Activated T-helper 1 cell treated with anti-CD3 and anti-CD28 coated beads, Interleukin-12 subunit alpha, Interleukin-12 subunit beta, Interleukin-2, Interleukin-4 antibody, amounts not matched to agents 30 ng/mL and 10 ng/mL and 1 ng/mL, durations not matched to agents 14 hours and 24 hours and 36 hours (primary cell): ENCODE results near the gene SLC8B1. TPM values are rescaled to one million over a fixed set of nuclear protein-coding genes. Genes with fewer than 3 reads are reported as not detected.

Source experiments
- DNase-seq: peaks from one replicate; pipeline ENCODE4 v3.0.0; 2021; ENCODE audit warnings: low spot score
- H3K27ac Mint-ChIP-seq: one replicate; pipeline ENCODE4 v1.8.0; 2021; ENCODE audit warnings: mild to moderate bottlenecking, mixed read lengths
- H3K27me3 Mint-ChIP-seq: one replicate; pipeline ENCODE4 v1.8.0; 2022; ENCODE audit warnings: mild to moderate bottlenecking, moderate library complexity, mixed read lengths; ENCODE audit not compliant: insufficient read depth
- H3K36me3 Mint-ChIP-seq: one replicate; pipeline ENCODE4 v1.8.0; 2021; ENCODE audit warnings: low read depth, mixed read lengths
- H3K4me1 Mint-ChIP-seq: one replicate; pipeline ENCODE4 v1.8.0; 2021; ENCODE audit warnings: low read depth, mixed read lengths
- H3K4me3 Mint-ChIP-seq: one replicate; pipeline ENCODE4 v1.8.0; 2021; ENCODE audit warnings: mild to moderate bottlenecking, moderate library complexity, mixed read lengths
- H3K9me3 Mint-ChIP-seq: one replicate; pipeline ENCODE4 v1.8.0; 2021; ENCODE audit warnings: mixed read lengths
- intact Hi-C: fragments of 100-400 bp; cut with micrococcal nuclease; formaldehyde crosslinking; loops from one replicate; pipeline ENCODE4 v1.15.1; 2024
- total RNA-seq: library from RNA; stranded (reverse); gene quantifications from 2 replicates; pipeline ENCODE4 v1.2.3, GENCODE V29; 2022

The SLC8B1 gene
- total RNA-seq, 1 donor from 2014 or later, result 21.2 TPM

GRCh38 chr12:113276946-113277500 lies 57.9 kb downstream of the SLC8B1 start:
- intact Hi-C loops, result no loop called here
- Mint-ChIP-seq H3K4me3 (no peak overlapping the region), H3K4me1 (peaks cover 8% of the 10 kb centered on the region), H3K9me3 (no peaks in the 10 kb centered on the region), H3K27ac (no peak overlapping the region), H3K36me3 (peaks cover 16% of the 10 kb centered on the region), H3K27me3 (no peaks in the 10 kb centered on the region)
- no peak for DNase-seq

DNA sequence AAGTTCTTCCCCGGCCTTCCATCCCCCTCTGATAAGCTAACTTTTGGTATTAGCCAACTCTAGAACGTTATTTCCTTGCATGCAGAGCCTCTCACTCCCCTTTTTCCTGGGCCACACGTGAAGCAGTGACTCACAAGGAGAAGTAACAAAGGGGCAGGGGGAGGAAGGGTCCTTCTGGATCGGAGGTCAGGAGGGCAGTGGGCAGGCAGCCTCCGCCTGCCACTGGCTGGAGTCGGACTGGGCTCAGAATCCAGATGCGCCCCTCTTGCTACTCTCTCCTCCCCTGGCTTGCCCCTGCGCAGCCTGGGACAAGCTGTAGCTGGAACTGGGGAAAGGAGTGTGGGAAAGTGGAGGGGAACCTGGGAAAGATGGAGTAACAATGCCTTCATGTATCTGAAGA lies 58.6 kb downstream of the SLC8B1 start:
- no peak for DNase-seq
- peaks cover 14% of the 10 kb centered on the region for H3K4me1 Mint-ChIP-seq
- no peak overlapping the region for H3K4me3 Mint-ChIP-seq
- H3K9me3 Mint-ChIP-seq, result no peaks in the 10 kb centered on the region
- no peak overlapping the region for H3K27ac Mint-ChIP-seq
- intact Hi-C loops, result no loop called here
- no peaks in the 10 kb centered on the region for H3K27me3 Mint-ChIP-seq
- peaks cover 20% of the 10 kb centered on the region for H3K36me3 Mint-ChIP-seq

- H3K27me3 Mint-ChIP-seq, result no peaks in the 10 kb centered on the region
- intact Hi-C loops, result no loop called here
Observed at GRCh38 chr12:113274848-113275247, 60.1 kb downstream of the SLC8B1 start.

GRCh38 chr12:113273053-113273725 lies 61.7 kb downstream of the SLC8B1 start:
- peaks cover 19% of the 10 kb centered on the region for H3K36me3 Mint-ChIP-seq
- no peak overlapping the region for H3K27ac Mint-ChIP-seq
- DNase-seq, result no peak
- no peak overlapping the region for H3K4me3 Mint-ChIP-seq
- no peaks in the 10 kb centered on the region for H3K27me3 Mint-ChIP-seq
- no peaks in the 10 kb centered on the region for H3K9me3 Mint-ChIP-seq
- peaks cover 15% of the 10 kb centered on the region for H3K4me1 Mint-ChIP-seq
- intact Hi-C loops, result no loop called here

More at GRCh38 chr12:113274848-113275247, 60.1 kb downstream of the SLC8B1 start:
- no peaks in the 10 kb centered on the region for H3K9me3 Mint-ChIP-seq
- H3K36me3 Mint-ChIP-seq, result peaks cover 23% of the 10 kb centered on the region
- no peak overlapping the region for H3K27ac Mint-ChIP-seq
- H3K4me3 Mint-ChIP-seq, result no peak overlapping the region
- H3K4me1 Mint-ChIP-seq, result peaks cover 15% of the 10 kb centered on the region
- DNase-seq, result no peak

DNA sequence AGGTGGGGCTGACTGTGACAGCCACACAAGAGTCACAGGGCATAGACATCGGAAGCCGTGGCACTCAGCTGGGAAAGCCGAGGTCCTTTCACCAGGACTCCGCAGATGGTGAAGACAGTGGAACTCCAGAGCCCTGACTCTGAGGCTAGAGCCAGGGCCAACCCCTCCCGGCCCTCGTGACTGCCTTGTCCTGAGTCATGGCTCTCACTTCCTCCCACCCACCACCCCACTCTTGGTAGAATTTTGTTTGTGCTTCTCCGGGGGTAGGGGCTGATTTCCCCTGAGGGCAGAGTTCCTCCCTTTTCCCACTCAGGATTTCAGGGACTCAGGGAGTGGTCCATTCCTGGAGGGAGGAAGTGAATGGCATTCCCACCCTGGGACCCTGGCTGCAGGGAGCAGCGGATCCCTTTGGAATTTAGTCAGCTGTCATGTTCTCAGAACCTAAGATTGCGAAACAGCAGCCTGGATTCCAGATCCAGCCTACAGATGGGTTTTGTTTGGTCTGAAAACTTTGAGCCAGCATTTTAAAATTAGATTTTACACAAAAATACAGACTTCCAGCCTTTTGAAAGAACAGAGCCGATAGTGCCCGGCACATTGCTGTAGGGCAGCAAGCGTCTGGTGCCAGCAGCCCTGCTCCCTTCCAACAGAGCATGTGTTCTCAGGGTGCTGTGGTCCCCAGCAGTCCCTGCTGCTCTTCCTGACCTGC lies 62.9 kb downstream of the SLC8B1 start:
- H3K27me3 Mint-ChIP-seq, result no peaks in the 10 kb centered on the region
- H3K4me3 Mint-ChIP-seq, result no peak overlapping the region
- intact Hi-C loops, result loop anchor here (1.0 kb wide), 1 partner anchor 10 kb away; no protein-coding TSS in a partner anchor
- DNase-seq, result no peak
- no peaks in the 10 kb centered on the region for H3K9me3 Mint-ChIP-seq
- peaks cover 15% of the 10 kb centered on the region for H3K4me1 Mint-ChIP-seq
- peaks cover 27% of the 10 kb centered on the region for H3K36me3 Mint-ChIP-seq
- H3K27ac Mint-ChIP-seq, result no peak overlapping the region

GRCh38 chr12:113271466-113271852 lies 63.5 kb downstream of the SLC8B1 start:
- H3K27ac Mint-ChIP-seq, result no peak overlapping the region

GRCh38 chr12:113270709-113271009 lies 64.2 kb downstream of the SLC8B1 start:
- peaks cover 35% of the 10 kb centered on the region for H3K36me3 Mint-ChIP-seq
- DNase-seq, result no peak
- H3K9me3 Mint-ChIP-seq, result no peaks in the 10 kb centered on the region
- no peaks in the 10 kb centered on the region for H3K27me3 Mint-ChIP-seq
- intact Hi-C loops, result no loop called here
- H3K27ac Mint-ChIP-seq, result no peak overlapping the region
- H3K4me3 Mint-ChIP-seq, result no peak overlapping the region
- H3K4me1 Mint-ChIP-seq, result peaks cover 15% of the 10 kb centered on the region

More at GRCh38 chr12:113271466-113271852, 63.5 kb downstream of the SLC8B1 start:
- Mint-ChIP-seq H3K4me1 (peaks cover 15% of the 10 kb centered on the region), H3K27me3 (no peaks in the 10 kb centered on the region), H3K36me3 (peaks cover 29% of the 10 kb centered on the region), H3K9me3 (no peaks in the 10 kb centered on the region), H3K4me3 (no peak overlapping the region)
- intact Hi-C loops, result no loop called here
- DNase-seq, result no peak

DNA sequence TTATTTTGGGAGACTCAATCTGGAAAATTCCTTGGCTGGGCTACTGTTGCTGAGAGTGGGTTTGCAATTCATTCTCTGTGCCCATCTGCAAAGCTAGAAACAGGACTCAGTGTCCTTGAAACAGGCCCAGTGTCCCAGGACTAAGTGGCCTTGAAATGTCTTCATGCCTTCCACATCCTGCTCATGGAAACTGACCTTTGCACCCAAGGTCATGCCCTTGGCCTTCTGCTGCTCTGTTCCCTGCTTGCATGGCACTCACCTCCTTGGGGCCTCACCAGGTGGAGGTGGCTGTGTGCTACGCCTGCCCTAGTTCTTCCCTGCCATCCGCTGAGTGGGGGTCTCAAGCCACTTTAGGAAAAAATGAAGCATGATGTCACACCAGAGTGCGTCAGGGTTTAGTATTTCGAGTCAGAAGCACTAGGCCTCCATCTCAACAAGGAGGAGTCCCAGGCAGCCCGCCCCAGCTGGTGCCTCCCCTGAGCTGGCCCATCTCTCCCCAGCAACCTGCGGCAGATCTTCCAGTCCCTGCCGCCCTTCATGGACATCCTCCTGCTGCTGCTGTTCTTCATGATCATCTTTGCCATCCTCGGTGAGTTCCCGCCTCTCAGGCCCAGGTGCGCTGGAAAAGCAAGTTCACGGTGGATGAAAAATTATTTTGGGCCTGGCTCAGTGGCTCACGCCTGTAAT lies 65.5 kb downstream of the SLC8B1 start:
- peaks cover 33% of the 10 kb centered on the region for H3K36me3 Mint-ChIP-seq
- H3K27me3 Mint-ChIP-seq, result no peaks in the 10 kb centered on the region
- DNase-seq, result no peak

DNA sequence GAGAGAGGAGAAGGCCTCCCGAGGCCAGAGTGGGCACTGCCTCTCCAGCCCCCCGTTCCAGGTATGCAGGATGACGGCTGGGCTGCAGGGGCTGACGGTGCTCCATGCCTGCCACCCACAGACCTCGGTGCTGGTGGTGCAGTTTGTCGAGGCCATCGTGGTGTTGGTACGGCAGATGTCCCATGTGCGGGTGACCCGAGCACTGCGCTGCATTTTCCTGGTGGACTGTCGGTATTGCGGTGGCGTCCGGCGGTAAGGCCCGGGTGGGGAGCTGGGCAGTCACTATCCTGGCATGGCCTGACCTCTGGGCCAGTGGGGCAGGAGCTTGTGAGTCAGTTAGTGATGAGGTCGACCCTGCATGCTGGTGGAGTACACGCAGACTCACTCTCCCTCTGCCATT lies 66.3 kb downstream of the SLC8B1 start:
- H3K27me3 Mint-ChIP-seq, result no peaks in the 10 kb centered on the region
- intact Hi-C loops, result no loop called here
- peaks cover 38% of the 10 kb centered on the region for H3K36me3 Mint-ChIP-seq
- no peak overlapping the region for H3K27ac Mint-ChIP-seq
- H3K9me3 Mint-ChIP-seq, result no peaks in the 10 kb centered on the region
- DNase-seq, result no peak
- peaks cover 23% of the 10 kb centered on the region for H3K4me1 Mint-ChIP-seq
- no peak overlapping the region for H3K4me3 Mint-ChIP-seq

More for the DNA sequence above, 65.5 kb downstream of the SLC8B1 start:
- intact Hi-C loops, result no loop called here
- Mint-ChIP-seq H3K9me3 (no peaks in the 10 kb centered on the region), H3K4me1 (peaks cover 15% of the 10 kb centered on the region), H3K4me3 (no peak overlapping the region), H3K27ac (no peak overlapping the region)

DNA sequence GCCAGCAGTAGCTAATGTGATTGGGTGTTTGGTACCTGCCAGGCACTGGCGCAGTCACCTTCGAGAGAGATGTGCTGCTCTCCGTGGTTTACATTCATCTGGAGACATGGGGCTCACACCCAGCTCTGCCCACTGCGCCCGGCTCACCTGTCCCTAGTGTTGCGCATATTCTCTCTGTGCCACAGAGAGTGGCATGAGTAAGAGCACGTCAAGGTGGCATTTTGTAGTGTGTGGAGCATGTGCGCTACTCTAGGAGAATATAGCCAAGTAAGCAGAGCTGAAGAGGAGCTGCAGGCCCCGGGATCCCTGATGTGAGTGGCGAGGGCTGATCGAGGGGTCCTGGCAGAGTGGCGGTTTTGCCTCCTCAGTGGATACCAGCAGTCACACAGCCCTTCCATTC lies 66.8 kb downstream of the SLC8B1 start:
- Mint-ChIP-seq H3K27ac (no peak overlapping the region), H3K4me3 (no peak overlapping the region), H3K4me1 (peaks cover 26% of the 10 kb centered on the region), H3K36me3 (peaks cover 37% of the 10 kb centered on the region), H3K9me3 (no peaks in the 10 kb centered on the region), H3K27me3 (no peaks in the 10 kb centered on the region)
- no peak for DNase-seq
- intact Hi-C loops, result no loop called here

DNA sequence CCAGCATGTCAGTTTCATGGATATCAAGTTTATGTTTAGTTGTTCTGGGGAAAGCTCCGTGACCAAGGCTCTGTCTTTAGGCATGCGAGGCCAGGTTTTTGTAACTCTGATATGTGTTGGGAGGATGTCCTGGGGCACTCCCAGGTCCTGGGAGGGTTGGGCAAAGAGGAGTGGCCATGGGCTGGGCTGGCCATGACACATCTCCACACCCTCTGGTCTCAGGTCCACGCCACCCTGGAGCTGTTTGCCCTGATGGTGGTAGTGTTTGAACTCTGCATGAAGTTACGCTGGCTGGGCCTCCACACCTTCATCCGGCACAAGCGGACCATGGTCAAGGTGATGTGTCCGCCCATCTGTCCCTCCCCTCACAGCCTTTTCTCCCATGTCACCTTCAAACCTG lies 67.3 kb downstream of the SLC8B1 start:
- peaks cover 37% of the 10 kb centered on the region for H3K36me3 Mint-ChIP-seq
- H3K4me3 Mint-ChIP-seq, result no peak overlapping the region
- H3K27me3 Mint-ChIP-seq, result no peaks in the 10 kb centered on the region
- DNase-seq, result no peak
- no peaks in the 10 kb centered on the region for H3K9me3 Mint-ChIP-seq
- H3K4me1 Mint-ChIP-seq, result peaks cover 28% of the 10 kb centered on the region
- intact Hi-C loops, result no loop called here
- no peak overlapping the region for H3K27ac Mint-ChIP-seq

DNA sequence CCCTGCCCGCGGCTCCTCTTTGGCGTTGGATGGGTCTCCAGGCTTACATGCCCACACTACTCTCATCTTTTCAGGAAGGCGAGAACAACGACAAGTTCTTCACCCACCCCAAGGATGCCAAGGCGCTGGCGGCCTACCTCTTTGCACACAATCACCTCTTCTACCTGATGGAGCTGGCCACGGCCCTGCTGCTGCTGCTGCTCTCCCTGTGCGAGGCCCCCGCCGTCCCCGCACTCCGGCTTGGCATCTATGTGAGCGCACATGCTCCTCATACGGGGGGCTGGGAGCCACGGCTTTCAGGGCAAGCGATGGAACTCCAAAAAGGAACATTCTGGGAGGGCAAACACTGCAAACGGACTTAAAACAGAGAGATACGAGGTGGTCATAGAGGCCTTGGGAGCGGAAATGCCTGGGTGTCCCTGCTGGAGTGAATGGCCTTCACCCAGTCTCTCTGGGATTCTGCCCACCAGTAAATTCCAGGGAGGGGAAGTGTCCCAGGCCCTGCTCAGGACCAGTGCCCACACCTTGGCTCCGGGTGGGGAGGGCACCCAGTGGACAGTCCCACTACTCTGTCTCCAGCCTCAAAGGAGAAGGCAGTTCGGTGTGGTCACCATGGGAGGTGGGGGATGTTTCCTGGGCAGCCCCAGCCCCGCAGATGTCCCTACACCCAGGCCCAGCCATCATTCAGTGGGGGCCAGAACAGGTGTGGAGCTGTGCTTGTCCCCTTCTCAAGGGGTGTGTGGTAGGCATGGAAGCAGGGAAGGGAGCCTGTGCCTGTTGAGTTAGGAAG lies 68.6 kb downstream of the SLC8B1 start:
- Mint-ChIP-seq H3K36me3 (peaks cover 33% of the 10 kb centered on the region), H3K9me3 (no peaks in the 10 kb centered on the region), H3K27ac (no peak overlapping the region), H3K4me3 (no peak overlapping the region), H3K4me1 (peaks cover 28% of the 10 kb centered on the region), H3K27me3 (no peaks in the 10 kb centered on the region)
- intact Hi-C loops, result no loop called here
- no peak for DNase-seq
